GM12878 (cell line): ENCODE results near the gene NRP2.

Experiments
- CEBPB ChIP-seq, 2 experiments: fragments of 150-350 bp in 1 of 2; IDR thresholded peaks; 2 replicates each; pipeline ENCODE4 v1.6.1; 2012 to 2014; ENCODE audit warnings: low read depth in 2 of 2, low read length in 2 of 2, borderline replicate concordance in 1 of 2, inconsistent platforms in 1 of 2
- GABPA ChIP-seq: IDR thresholded peaks from 2 replicates; pipeline ENCODE4 v1.6.1; 2014; ENCODE audit warnings: antibody characterized with exemption, low read depth, mild to moderate bottlenecking, inconsistent platforms
- HDAC2 ChIP-seq: fragments of 200-600 bp; sonication (generic); IDR thresholded peaks from 2 replicates; pipeline ENCODE4 v1.6.1; 2017
- POU2F2 ChIP-seq: IDR thresholded peaks from 3 replicates; pipeline ENCODE4 v1.6.1; 2011; ENCODE audit warnings: low read depth, mild to moderate bottlenecking, low read length, borderline replicate concordance
- RAD51 ChIP-seq: fragments of 450-650 bp; IDR thresholded peaks from 2 replicates; pipeline ENCODE4 v1.6.1; 2016; ENCODE audit warnings: moderate library complexity, mild to moderate bottlenecking, inconsistent platforms
- SP1 ChIP-seq: IDR thresholded peaks from one replicate; pipeline ENCODE4 v1.6.1; 2011; ENCODE audit warnings: low read depth, low read length
- TF ChIP-seq, protein P1 (sequence below): fragments of 450-650 bp; IDR thresholded peaks from 2 replicates; pipeline ENCODE4 v1.6.1; 2018; ENCODE audit warnings: borderline replicate concordance, mild to moderate bottlenecking; ENCODE audit not compliant: partially characterized antibody
- TF ChIP-seq, protein P2 (sequence below), 3 experiments: IDR thresholded peaks in 2 of 3; conservative IDR thresholded peaks in 1 of 3; 2 replicates each; pipeline ENCODE4 v1.5.1; 2011; ENCODE audit warnings: low read depth in 3 of 3, low read length in 3 of 3, mild to moderate bottlenecking in 3 of 3, control low read depth in 2 of 3, moderate library complexity in 2 of 3, inconsistent platforms in 1 of 3, mixed read lengths in 1 of 3; ENCODE audit not compliant: control insufficient read depth in 2 of 3, insufficient read depth in 1 of 3; ENCODE audit errors: extremely low read depth in 1 of 3
- TF ChIP-seq, protein P3 (sequence below): fragments of 450-650 bp; formaldehyde crosslinking; IDR thresholded peaks from 2 replicates; pipeline ENCODE4 v1.4.0; 2020; ENCODE audit warnings: mild to moderate bottlenecking, moderate library complexity
- TF ChIP-seq, protein P4 (sequence below): IDR thresholded peaks from 2 replicates; pipeline ENCODE4 v1.6.1; 2012; ENCODE audit warnings: low read depth, low read length, improper control_type of control experiment

GRCh38 chr2:205803500-205803899, 121.2 kb downstream of the NRP2 start:
- TF ChIP-seq SP1 (no peak), POU2F2 (no peak), GABPA (no peak), HDAC2 (no peak), CEBPB (IDR thresholded peaks at IDR 0.05; ENCODE audit: borderline replicate concordance in 1 of 2, low read depth in 2 of 2, low read length in 2 of 2) (no peak), RAD51 (no peak)
- TF ChIP-seq, protein P1, sequence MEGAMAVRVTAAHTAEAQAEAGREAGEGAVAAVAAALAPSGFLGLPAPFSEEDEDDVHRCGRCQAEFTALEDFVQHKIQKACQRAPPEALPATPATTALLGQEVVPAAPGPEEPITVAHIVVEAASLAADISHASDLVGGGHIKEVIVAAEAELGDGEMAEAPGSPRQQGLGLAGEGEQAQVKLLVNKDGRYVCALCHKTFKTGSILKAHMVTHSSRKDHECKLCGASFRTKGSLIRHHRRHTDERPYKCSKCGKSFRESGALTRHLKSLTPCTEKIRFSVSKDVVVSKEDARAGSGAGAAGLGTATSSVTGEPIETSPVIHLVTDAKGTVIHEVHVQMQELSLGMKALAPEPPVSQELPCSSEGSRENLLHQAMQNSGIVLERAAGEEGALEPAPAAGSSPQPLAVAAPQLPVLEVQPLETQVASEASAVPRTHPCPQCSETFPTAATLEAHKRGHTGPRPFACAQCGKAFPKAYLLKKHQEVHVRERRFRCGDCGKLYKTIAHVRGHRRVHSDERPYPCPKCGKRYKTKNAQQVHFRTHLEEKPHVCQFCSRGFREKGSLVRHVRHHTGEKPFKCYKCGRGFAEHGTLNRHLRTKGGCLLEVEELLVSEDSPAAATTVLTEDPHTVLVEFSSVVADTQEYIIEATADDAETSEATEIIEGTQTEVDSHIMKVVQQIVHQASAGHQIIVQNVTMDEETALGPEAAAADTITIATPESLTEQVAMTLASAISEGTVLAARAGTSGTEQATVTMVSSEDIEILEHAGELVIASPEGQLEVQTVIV: no peak
- TF ChIP-seq, protein P2, sequence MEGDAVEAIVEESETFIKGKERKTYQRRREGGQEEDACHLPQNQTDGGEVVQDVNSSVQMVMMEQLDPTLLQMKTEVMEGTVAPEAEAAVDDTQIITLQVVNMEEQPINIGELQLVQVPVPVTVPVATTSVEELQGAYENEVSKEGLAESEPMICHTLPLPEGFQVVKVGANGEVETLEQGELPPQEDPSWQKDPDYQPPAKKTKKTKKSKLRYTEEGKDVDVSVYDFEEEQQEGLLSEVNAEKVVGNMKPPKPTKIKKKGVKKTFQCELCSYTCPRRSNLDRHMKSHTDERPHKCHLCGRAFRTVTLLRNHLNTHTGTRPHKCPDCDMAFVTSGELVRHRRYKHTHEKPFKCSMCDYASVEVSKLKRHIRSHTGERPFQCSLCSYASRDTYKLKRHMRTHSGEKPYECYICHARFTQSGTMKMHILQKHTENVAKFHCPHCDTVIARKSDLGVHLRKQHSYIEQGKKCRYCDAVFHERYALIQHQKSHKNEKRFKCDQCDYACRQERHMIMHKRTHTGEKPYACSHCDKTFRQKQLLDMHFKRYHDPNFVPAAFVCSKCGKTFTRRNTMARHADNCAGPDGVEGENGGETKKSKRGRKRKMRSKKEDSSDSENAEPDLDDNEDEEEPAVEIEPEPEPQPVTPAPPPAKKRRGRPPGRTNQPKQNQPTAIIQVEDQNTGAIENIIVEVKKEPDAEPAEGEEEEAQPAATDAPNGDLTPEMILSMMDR (IDR thresholded peaks at IDR 0.05 in 2 of 3, conservative IDR thresholded peaks at IDR 0.05 in 1 of 3; ENCODE audit: control insufficient read depth in 2 of 3, extremely low read depth in 1 of 3, insufficient read depth in 1 of 3, low read depth in 3 of 3, low read length in 3 of 3): no peak
- TF ChIP-seq, protein P3, sequence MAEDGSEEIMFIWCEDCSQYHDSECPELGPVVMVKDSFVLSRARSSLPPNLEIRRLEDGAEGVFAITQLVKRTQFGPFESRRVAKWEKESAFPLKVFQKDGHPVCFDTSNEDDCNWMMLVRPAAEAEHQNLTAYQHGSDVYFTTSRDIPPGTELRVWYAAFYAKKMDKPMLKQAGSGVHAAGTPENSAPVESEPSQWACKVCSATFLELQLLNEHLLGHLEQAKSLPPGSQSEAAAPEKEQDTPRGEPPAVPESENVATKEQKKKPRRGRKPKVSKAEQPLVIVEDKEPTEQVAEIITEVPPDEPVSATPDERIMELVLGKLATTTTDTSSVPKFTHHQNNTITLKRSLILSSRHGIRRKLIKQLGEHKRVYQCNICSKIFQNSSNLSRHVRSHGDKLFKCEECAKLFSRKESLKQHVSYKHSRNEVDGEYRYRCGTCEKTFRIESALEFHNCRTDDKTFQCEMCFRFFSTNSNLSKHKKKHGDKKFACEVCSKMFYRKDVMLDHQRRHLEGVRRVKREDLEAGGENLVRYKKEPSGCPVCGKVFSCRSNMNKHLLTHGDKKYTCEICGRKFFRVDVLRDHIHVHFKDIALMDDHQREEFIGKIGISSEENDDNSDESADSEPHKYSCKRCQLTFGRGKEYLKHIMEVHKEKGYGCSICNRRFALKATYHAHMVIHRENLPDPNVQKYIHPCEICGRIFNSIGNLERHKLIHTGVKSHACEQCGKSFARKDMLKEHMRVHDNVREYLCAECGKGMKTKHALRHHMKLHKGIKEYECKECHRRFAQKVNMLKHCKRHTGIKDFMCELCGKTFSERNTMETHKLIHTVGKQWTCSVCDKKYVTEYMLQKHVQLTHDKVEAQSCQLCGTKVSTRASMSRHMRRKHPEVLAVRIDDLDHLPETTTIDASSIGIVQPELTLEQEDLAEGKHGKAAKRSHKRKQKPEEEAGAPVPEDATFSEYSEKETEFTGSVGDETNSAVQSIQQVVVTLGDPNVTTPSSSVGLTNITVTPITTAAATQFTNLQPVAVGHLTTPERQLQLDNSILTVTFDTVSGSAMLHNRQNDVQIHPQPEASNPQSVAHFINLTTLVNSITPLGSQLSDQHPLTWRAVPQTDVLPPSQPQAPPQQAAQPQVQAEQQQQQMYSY (CRISPR knock-in tag): no peak
- TF ChIP-seq, protein P4, sequence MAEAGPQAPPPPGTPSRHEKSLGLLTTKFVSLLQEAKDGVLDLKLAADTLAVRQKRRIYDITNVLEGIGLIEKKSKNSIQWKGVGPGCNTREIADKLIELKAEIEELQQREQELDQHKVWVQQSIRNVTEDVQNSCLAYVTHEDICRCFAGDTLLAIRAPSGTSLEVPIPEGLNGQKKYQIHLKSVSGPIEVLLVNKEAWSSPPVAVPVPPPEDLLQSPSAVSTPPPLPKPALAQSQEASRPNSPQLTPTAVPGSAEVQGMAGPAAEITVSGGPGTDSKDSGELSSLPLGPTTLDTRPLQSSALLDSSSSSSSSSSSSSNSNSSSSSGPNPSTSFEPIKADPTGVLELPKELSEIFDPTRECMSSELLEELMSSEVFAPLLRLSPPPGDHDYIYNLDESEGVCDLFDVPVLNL: no peak
